ENCODE data around the gene P2RX3.

DNA sequence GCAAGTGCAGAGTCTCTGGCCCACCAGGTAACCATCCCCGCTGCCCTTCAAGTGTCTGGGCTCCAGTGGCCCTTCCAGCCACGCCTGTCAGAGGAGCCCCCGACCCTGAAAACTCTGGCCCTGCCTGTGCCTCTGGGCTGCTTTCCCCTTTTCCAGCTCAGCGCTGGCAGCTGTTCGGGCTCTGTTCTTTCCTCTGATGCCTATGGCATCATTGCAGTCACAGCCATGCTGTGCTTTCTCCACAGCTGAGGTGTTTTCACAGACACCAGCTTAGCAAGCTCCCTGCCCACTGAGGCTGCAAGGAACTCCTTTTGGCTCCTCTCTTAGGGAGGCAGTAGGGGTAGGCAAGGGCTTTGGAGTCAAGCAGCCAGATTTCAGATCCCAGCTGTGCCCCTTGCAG lies 21.2 kb downstream of the P2RX3 start:
- TF ChIP-seq, protein P1, sequence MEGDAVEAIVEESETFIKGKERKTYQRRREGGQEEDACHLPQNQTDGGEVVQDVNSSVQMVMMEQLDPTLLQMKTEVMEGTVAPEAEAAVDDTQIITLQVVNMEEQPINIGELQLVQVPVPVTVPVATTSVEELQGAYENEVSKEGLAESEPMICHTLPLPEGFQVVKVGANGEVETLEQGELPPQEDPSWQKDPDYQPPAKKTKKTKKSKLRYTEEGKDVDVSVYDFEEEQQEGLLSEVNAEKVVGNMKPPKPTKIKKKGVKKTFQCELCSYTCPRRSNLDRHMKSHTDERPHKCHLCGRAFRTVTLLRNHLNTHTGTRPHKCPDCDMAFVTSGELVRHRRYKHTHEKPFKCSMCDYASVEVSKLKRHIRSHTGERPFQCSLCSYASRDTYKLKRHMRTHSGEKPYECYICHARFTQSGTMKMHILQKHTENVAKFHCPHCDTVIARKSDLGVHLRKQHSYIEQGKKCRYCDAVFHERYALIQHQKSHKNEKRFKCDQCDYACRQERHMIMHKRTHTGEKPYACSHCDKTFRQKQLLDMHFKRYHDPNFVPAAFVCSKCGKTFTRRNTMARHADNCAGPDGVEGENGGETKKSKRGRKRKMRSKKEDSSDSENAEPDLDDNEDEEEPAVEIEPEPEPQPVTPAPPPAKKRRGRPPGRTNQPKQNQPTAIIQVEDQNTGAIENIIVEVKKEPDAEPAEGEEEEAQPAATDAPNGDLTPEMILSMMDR (conservative IDR thresholded peaks at IDR 0.05; ENCODE audit: low read length), result no peak
- TF ChIP-seq EZH2phosphoT487 (IDR thresholded peaks at IDR 0.05; ENCODE audit: borderline replicate concordance, low read depth, low read length), result no peak
